ENCODE data around the gene SENP6. TPM values are rescaled to one million over a fixed set of nuclear protein-coding genes. Genes with fewer than 3 reads are reported as not detected.
"Not testable (repeated sequence)": the region's sequence is repeated elsewhere in the genome, so short reads cannot be mapped to it uniquely, and the experiment has no call there.

SENP6 gene, protein sequence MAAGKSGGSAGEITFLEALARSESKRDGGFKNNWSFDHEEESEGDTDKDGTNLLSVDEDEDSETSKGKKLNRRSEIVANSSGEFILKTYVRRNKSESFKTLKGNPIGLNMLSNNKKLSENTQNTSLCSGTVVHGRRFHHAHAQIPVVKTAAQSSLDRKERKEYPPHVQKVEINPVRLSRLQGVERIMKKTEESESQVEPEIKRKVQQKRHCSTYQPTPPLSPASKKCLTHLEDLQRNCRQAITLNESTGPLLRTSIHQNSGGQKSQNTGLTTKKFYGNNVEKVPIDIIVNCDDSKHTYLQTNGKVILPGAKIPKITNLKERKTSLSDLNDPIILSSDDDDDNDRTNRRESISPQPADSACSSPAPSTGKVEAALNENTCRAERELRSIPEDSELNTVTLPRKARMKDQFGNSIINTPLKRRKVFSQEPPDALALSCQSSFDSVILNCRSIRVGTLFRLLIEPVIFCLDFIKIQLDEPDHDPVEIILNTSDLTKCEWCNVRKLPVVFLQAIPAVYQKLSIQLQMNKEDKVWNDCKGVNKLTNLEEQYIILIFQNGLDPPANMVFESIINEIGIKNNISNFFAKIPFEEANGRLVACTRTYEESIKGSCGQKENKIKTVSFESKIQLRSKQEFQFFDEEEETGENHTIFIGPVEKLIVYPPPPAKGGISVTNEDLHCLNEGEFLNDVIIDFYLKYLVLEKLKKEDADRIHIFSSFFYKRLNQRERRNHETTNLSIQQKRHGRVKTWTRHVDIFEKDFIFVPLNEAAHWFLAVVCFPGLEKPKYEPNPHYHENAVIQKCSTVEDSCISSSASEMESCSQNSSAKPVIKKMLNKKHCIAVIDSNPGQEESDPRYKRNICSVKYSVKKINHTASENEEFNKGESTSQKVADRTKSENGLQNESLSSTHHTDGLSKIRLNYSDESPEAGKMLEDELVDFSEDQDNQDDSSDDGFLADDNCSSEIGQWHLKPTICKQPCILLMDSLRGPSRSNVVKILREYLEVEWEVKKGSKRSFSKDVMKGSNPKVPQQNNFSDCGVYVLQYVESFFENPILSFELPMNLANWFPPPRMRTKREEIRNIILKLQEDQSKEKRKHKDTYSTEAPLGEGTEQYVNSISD
- polyA plus RNA-seq (2013, experiment 1 of 2; ENCODE audit: insufficient read length) = 75.3 TPM
- 66.6 TPM for polyA plus RNA-seq (2013, experiment 2 of 2; ENCODE audit: insufficient read length)

GRCh38 chr6:75601304-75602245 lies at the start of gene SENP6:
TSS of gene SENP6 (plus strand) at chr6:75601880. CDS start at chr6:75602525, 645 bp downstream.
- peak; percentile 86 for DNase-seq

GRCh38 chr6:75556240-75556639 lies 45.4 kb upstream of the SENP6 start:
- no peak for DNase-seq

GRCh38 chr6:75557068-75557467 lies 44.6 kb upstream of the SENP6 start:
- no peak for DNase-seq

DNA sequence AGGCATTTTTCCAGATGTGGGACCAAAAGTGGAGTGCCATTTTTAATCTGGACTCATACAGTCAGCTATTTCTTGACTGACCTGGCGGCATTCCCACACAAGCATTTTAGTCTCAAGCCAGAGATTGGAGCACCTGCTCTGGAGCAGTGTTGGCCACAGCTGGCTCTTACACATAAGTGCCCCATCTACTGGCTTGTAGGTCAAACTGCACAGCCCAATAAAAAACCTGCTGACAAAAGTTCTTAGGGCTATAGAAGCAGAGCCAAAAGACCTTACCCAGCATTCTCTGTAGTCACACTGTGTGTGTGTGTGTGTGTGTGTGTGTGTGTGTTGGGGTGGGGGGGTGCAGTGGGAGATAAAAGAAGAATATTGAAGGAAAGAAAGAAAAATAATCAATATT lies 38.6 kb upstream of the SENP6 start:
- peak; percentile 22 for DNase-seq

DNA sequence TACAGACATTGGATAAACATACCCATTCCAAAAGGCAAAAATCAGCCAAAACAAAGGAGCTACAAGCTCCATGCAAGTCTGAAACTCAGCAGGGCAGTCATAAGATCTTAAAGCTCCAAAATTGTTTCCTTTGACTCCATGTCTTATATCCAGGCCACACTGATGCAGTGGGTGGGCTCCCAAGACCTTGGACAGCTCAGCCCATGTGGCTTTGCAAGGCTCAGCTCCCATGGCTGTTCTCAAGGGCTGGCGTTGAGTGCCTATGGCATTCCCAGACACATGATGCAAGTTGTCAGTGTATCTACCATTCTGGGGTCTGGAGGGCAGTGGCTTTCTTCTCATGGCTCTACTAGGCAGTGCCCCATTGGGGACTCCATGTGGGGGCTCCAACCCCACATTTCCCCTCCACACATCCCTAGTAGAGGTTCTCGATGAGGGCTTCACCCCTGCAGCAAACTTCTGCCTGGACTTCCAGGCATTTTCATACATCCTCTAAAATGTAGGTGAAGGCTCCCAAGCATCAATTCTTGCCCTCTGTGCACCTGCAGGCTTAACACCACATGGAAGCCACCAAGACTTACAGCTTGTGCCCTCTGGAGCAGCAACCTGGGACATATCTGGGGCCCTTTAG lies 35.4 kb upstream of the SENP6 start:
- no peak for DNase-seq

DNA sequence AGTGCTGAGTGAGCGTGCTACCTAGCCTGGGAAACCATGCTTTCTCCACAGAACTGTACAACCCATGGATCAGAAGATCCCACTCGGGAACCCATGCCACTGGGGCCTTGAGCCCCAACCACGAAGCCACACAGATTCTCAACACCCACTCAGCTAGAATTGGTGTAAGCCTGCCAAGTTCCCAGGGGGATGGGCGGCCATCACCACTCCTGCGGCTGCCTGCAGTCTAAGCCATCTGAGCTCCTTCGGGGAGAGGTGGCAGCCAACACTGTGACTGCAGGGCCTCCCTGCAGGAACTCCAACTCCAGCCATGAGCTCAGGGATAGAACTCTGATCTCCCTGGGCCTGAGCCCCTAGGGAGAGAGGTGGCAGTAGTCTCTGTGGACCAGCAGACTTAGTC lies 33.6 kb upstream of the SENP6 start:
- DNase-seq = no peak

DNA sequence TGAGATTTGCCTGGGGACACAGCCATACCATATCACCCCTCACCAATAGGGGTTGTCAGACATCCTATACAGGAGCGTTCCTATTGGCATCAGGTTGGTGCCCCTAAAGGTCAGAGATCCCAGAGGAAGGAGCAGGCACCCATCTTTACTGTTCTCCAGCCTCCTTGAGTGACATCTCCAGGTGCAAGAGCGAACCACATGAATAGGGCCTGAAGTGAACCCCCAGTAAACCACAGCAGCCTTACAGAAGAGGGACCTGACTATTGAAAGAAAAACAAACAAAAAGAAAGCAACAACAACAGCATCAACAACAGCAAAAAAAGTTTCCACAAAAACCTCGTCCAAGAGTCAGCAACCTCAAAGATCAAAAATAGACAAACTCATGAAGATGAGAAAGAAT lies 32.7 kb upstream of the SENP6 start:
- no peak for DNase-seq

DNA sequence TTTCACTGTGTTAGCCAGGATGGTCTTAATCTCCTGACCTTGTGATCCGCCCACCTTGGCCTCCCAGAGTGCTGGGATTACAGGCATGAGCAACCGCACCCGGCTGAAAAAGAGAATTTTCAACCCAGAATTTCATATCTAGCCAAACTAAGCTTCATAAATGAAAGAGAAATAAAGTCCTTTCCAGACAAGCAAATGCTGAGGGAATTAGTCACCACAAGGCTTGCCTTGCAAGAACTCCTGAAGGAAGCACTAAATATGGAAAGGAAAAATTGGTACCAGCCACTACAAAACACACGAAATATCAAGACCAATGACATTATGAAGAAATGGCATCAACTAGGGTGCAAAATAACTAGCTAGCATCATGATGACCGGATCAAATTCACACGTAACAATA lies 31.0 kb upstream of the SENP6 start:
- DNase-seq = peak; percentile 35

GRCh38 chr6:75572072-75572471 lies 29.6 kb upstream of the SENP6 start:
- DNase-seq = no peak

DNA sequence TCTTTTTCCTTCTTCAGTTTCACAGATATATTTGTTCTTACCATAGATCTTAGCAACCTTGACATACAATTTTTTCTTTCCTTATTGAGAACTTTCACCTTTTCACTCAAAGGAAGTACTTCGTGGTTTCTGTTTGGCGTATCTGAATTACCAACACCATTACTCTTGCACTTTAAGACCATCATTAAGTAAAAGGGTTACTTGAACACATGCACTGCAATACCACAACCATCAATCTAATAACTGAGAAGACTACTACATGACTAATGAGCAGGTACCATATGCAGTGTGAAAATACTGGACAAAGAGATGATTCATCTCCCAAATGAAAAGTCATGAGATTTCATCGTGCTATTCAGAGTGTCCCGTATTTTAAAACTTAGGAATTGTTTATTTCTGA lies 21.7 kb upstream of the SENP6 start:
- DNase-seq = peak; percentile 48

- no peak for DNase-seq
Observed at GRCh38 chr6:75581231-75581630, 20.4 kb upstream of the SENP6 start.

GRCh38 chr6:75584552-75584951 lies 17.1 kb upstream of the SENP6 start:
- DNase-seq = not testable (repeated sequence)

- no peak for DNase-seq
Observed at GRCh38 chr6:75588948-75589347, 12.7 kb upstream of the SENP6 start.

DNA sequence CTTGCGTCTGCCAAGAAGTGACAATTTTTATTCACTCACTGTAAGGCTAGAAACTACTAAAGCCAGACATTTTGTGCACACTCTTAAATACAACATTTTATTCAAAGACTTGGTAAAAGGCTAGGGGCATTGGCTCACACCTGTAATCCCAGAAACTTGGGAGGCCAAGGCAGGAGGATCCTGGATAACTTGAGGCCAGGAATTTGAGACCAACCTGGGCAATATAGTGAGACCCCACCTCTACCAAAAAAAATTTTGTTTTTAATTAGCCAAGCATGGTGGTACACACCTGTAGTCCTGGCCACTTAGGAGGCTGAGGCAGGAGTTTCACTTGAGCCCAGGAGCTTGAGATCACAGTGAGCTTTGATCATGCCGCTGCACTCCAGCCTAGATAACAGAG lies 11.3 kb upstream of the SENP6 start:
- no peak for DNase-seq

DNA sequence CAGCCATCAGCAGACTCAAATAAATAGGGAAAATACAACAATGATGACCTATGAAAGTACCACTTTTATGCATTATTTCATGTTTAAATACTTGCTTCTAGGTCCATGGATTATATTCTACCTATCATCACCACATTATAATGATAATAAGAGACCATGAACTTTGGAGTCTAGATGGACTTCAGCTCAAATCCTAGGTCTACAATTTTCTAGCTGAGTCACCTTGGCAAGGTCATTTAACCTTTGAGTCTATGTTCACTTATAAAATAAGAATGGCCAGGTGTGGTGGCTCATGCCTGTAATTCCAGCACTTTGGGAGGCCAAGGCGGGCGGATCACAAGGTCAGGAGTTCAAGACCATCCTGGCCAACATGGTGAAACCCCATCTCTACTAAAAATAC lies 5.3 kb upstream of the SENP6 start:
- DNase-seq = not testable (repeated sequence)

DNA sequence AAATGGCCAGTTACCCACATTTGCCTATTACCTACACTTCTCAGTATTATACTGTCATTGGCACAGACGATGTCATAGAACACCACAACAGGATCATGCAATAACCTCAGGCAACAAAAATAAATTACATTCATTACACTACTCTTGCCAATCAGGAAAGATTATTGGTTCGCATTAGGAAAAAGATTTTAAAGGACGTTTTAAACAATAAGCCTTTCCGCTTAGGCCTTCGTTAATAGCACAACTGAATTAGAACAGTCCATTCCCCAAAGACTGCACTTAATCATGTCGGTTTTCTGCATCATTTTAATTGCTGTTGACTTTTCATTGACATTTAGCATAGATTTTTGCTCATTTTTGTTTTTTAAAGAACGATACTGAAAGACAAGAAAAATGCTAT lies 912 bp upstream of the SENP6 start:
- DNase-seq = no peak

- peak; percentile 48 for DNase-seq
Observed at GRCh38 chr6:75602246-75603105, 796 bp downstream of the SENP6 start.

- DNase-seq = no peak
Observed at GRCh38 chr6:75603106-75603420, 1.4 kb downstream of the SENP6 start.

DNA sequence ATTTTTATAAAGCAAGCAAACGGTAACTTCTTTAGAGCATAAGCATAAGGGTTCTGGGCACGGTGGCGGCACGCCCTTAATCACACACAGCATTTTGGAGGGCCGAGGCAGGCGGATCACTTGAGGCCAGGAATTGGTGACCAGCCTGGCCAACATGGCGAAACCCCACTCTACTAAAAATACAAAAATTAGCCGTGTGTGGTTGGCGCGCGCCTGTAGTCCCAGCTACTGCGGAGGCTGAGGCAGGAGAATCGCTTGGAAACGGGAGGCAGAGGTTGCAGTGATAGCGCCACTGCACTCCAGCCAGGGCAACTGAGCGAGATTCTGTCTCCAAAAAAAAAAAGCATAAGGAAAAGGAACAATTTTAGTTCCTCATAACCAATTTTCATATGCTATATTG lies 2.6 kb downstream of the SENP6 start:
- no peak for DNase-seq

- no peak for DNase-seq
Observed at GRCh38 chr6:75605635-75606034, 4.0 kb downstream of the SENP6 start.

DNA sequence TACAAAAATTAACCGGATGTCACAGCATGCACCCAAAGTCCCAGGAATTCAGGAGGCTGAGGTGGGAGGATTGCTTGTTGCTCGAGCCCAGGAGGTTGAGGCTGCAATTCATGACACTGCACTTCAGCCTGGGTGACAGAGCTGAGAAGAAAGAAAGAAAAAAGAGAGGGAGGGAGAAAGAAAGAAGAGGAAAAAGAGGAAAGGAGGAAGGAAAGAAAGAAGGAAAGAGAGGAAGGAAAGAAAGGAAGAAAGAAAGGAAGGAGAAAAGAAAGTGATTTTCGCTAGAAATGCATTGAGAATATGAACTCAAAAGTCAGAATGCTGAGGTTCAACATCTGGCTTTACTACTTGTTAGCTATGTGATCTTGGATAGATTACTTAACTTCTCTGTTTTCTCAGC lies 6.6 kb downstream of the SENP6 start:
- no peak for DNase-seq

Measured in fibroblast of skin of abdomen (primary cell).